ENCODE results near the gene ZNF470.

GRCh38 chr19:56601375-56601774 lies 34.1 kb downstream of the ZNF470 start:
- TF ChIP-seq HMG20B (CRISPR knock-in tag; IDR thresholded peaks at IDR 0.05) (no peak), EP300 (IDR thresholded peaks at IDR 0.05; ENCODE audit: low read length) (no peak), HCFC1 (IDR thresholded peaks at IDR 0.05; ENCODE audit: low read depth, low read length) (no peak), PTTG1 (tag; IDR thresholded peaks at IDR 0.05; ENCODE audit: low read depth) (no peak), RFX5 (IDR thresholded peaks at IDR 0.05; ENCODE audit: low read depth, low read length) (no peak), SMAD1 (IDR thresholded peaks at IDR 0.05; ENCODE audit: low read depth, low read length, partially characterized antibody) (no peak)
- TF ChIP-seq, protein P1, sequence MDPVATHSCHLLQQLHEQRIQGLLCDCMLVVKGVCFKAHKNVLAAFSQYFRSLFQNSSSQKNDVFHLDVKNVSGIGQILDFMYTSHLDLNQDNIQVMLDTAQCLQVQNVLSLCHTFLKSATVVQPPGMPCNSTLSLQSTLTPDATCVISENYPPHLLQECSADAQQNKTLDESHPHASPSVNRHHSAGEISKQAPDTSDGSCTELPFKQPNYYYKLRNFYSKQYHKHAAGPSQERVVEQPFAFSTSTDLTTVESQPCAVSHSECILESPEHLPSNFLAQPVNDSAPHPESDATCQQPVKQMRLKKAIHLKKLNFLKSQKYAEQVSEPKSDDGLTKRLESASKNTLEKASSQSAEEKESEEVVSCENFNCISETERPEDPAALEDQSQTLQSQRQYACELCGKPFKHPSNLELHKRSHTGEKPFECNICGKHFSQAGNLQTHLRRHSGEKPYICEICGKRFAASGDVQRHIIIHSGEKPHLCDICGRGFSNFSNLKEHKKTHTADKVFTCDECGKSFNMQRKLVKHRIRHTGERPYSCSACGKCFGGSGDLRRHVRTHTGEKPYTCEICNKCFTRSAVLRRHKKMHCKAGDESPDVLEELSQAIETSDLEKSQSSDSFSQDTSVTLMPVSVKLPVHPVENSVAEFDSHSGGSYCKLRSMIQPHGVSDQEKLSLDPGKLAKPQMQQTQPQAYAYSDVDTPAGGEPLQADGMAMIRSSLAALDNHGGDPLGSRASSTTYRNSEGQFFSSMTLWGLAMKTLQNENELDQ (CRISPR knock-in tag; IDR thresholded peaks at IDR 0.05; ENCODE audit: borderline replicate concordance), result no peak
- TF ChIP-seq, protein P2, sequence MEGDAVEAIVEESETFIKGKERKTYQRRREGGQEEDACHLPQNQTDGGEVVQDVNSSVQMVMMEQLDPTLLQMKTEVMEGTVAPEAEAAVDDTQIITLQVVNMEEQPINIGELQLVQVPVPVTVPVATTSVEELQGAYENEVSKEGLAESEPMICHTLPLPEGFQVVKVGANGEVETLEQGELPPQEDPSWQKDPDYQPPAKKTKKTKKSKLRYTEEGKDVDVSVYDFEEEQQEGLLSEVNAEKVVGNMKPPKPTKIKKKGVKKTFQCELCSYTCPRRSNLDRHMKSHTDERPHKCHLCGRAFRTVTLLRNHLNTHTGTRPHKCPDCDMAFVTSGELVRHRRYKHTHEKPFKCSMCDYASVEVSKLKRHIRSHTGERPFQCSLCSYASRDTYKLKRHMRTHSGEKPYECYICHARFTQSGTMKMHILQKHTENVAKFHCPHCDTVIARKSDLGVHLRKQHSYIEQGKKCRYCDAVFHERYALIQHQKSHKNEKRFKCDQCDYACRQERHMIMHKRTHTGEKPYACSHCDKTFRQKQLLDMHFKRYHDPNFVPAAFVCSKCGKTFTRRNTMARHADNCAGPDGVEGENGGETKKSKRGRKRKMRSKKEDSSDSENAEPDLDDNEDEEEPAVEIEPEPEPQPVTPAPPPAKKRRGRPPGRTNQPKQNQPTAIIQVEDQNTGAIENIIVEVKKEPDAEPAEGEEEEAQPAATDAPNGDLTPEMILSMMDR (IDR thresholded peaks at IDR 0.05 in 2 of 3, conservative IDR thresholded peaks at IDR 0.05 in 1 of 3; ENCODE audit: insufficient read depth in 2 of 3, low read depth in 1 of 3, low read length in 3 of 3), result no peak

Measured in K562 (cell line).